Gastroesophageal sphincter (tissue), 4 donors: ENCODE data around the gene KHDC4. TPM values are rescaled to one million over a fixed set of nuclear protein-coding genes. Genes with fewer than 3 reads are reported as not detected.

Experiments used
- ATAC-seq: fragments of 150-250 bp; one replicate; pipeline ENCODE4 v1.9.1; 2016; ENCODE audit warnings: mild to moderate bottlenecking, moderate library complexity
- H3K27ac ChIP-seq, 4 donors: fragments of 200-600 bp; sonication (generic) in 3 of 4; 1 replicate in 3 of 4; 2 replicates in 1 of 4; pipeline ENCODE4 v1.5.1; 2016 to 2019
- H3K27me3 ChIP-seq: fragments of 200-600 bp; sonication (generic); one replicate; pipeline ENCODE4 v1.5.1; 2019
- H3K36me3 ChIP-seq, 2 donors: fragments of 200-600 bp; sonication (generic); one replicate each; pipeline ENCODE4 v1.5.1; 2019; ENCODE audit warnings: control low read depth in 1 of 2
- H3K4me1 ChIP-seq, 3 donors: fragments of 200-600 bp; sonication (generic); 1 replicate in 2 of 3; 2 replicates in 1 of 3; pipeline ENCODE4 v1.5.1; 2016 to 2019; ENCODE audit warnings: control low read depth in 2 of 3
- H3K4me3 ChIP-seq, 2 donors: fragments of 200-600 bp; sonication (generic); one replicate each; pipeline ENCODE4 v1.5.1; 2019; ENCODE audit warnings: mild to moderate bottlenecking in 1 of 2, moderate library complexity in 1 of 2
- H3K9me3 ChIP-seq, 3 donors: fragments of 200-600 bp; sonication (generic); one replicate each; pipeline ENCODE4 v1.5.1; 2017 to 2019; ENCODE audit warnings: control low read depth in 2 of 3
- CTCF ChIP-seq, 4 experiments: fragments of 200-600 bp in 2 of 4; fragments of 450-650 bp in 2 of 4; sonication (generic) in 1 of 4; IDR thresholded peaks; one replicate each; pipeline ENCODE4 v1.5.1; 2017 to 2019; ENCODE audit warnings: antibody characterized with exemption in 4 of 4, mild to moderate bottlenecking in 2 of 4, moderate library complexity in 2 of 4
- EP300 ChIP-seq: sonication (generic); formaldehyde crosslinking; IDR thresholded peaks from one replicate; pipeline ENCODE4 v1.6.1; 2017; ENCODE audit warnings: antibody characterized with exemption, mild to moderate bottlenecking
- POLR2A ChIP-seq, 2 donors: fragments of 450-650 bp; IDR thresholded peaks; one replicate each; pipeline ENCODE4 v1.6.1; 2017; ENCODE audit warnings: antibody characterized with exemption in 2 of 2, mild to moderate bottlenecking in 2 of 2, moderate library complexity in 1 of 2
- POLR2AphosphoS5 ChIP-seq: sonication (generic); formaldehyde crosslinking; IDR thresholded peaks from one replicate; pipeline ENCODE4 v1.6.1; 2017; ENCODE audit warnings: antibody characterized with exemption
- WGBS, 2 donors: methylation state at CpG; one replicate each; pipeline ENCODE4 v1.1.5; 2018; ENCODE audit warnings: low coverage in 1 of 2; 5-methylcytosine and 5-hydroxymethylcytosine counted together
- total RNA-seq, 4 donors: library from RNA; depleted of rRNA; stranded (reverse); fragments of >200 nt; gene quantifications; one replicate each; pipeline ENCODE4 v1.1.0, GENCODE V29; 2016

KHDC4 gene
- total RNA-seq, 4 donors from 2014 or later = 20.4 to 57.4 (median 34.6) TPM

DNA sequence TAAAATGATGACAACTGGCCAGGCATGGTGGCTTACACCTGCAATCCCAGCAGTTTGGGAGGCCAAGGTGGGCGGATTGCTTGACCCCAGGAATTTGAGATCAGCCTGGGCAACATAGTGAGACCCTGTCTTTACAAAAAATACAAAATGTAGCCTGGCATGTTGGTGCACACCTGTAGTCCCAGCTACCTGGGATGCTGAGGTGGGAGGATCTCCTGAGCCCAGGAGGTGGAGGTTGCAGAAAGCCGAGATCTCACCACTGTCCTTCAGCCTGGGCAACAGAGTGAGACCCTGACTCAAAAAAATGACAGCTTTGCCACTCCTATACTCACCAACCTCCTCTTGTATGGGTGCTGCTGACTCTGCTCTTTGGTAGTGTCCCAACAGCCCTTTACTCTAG, 56.3 kb downstream of the KHDC4 start:
- H3K27me3 ChIP-seq = no peaks in the 10 kb centered on the region
- H3K9me3 ChIP-seq = no peaks in the 10 kb centered on the region
- no peak overlapping the region for H3K4me3 ChIP-seq
- ATAC-seq = no peak
- H3K4me1 ChIP-seq = peaks cover 0 to 6% (median 0%) of the 10 kb centered on the region in 3 donors
- no peak overlapping the region for H3K27ac ChIP-seq
- 100% methylated on average over 1 of the region's 2 CpGs for WGBS, 2 donors
- TF ChIP-seq CTCF (IDR thresholded peaks at IDR 0.05) (no peak), POLR2A (IDR thresholded peaks at IDR 0.05) (no peak), POLR2AphosphoS5 (no peak), EP300 (no peak)
- peaks cover 0 to 31% of the 10 kb centered on the region in 2 donors for H3K36me3 ChIP-seq

DNA sequence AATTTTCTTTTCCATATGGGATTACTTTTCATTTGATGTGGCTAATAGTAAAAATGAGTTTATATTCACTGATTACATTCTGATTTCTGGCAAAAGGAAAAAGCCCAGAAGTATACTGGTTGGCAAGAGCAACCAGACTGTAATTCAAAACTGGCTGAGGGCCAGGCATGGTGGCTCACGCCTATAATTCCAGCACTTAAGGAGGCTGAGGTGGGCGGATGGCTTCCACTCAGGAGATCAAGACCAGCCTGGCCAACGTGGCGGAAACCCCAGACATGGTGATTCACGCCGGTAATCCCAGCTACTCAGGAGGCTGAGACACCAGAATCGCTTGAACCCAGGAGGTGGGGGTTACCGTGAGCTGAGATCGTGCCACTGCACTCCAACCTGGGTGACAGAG, 60.4 kb downstream of the KHDC4 start:
- Histone ChIP-seq H3K9me3 (no peaks in the 10 kb centered on the region), H3K4me3 (no peak overlapping the region), H3K36me3 (no peaks in the 10 kb centered on the region), H3K4me1 (peaks cover 0 to 20% (median 0%) of the 10 kb centered on the region in 3 donors), H3K27ac (no peak overlapping the region), H3K27me3 (no peaks in the 10 kb centered on the region)
- ATAC-seq = no peak
- 68% methylated on average over 2 of the region's 9 CpGs; no CpG with 5 or more reads in 1 of the 2 donors for WGBS, 2 donors
- TF ChIP-seq POLR2AphosphoS5 = no peak
- TF ChIP-seq CTCF (IDR thresholded peaks at IDR 0.05) = no peak
- TF ChIP-seq POLR2A (IDR thresholded peaks at IDR 0.05) = no peak
- TF ChIP-seq EP300 = no peak

GRCh38 chr1:155872527-155872926, 61.7 kb downstream of the KHDC4 start:
- H3K4me1 ChIP-seq = peaks cover 0 to 20% (median 0%) of the 10 kb centered on the region in 3 donors
- H3K27me3 ChIP-seq = no peaks in the 10 kb centered on the region
- ATAC-seq = no peak
- H3K9me3 ChIP-seq = no peaks in the 10 kb centered on the region
- H3K27ac ChIP-seq = peak overlapping the region in 2 of 4 donors; percentile 18 to 54
- H3K36me3 ChIP-seq = no peaks in the 10 kb centered on the region
- no peak overlapping the region for H3K4me3 ChIP-seq
- TF ChIP-seq CTCF (IDR thresholded peaks at IDR 0.05) = no peak
- TF ChIP-seq POLR2AphosphoS5 = no peak
- TF ChIP-seq EP300 = no peak
- no peak for TF ChIP-seq POLR2A (IDR thresholded peaks at IDR 0.05)
- 85 to 92% methylated on average over 3 to 4 of the region's 5 CpGs for WGBS, 2 donors

DNA sequence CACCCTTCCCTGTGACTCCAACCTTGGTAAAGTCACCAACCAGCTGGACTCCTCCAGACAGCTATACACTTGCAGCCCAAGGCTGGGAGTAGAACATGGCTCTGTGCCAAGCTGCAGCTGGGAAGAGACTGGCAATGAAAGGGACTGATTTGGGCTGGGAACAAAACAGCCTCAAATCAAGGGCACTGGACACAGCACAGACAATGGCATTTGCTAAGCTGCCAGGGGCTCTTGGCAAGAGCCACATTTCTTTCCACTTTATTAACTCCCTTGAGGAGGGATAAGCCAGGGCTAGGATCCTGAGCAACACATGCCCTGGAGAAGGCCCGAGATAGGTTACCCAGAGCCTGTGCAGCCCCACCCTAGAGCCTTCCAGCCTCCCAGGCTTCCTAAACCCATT, 62.8 kb downstream of the KHDC4 start:
- peak overlapping the region in 3 of 4 donors; percentile 24 to 54 (median 34) for H3K27ac ChIP-seq
- no peaks in the 10 kb centered on the region for H3K27me3 ChIP-seq
- H3K4me3 ChIP-seq = no peak overlapping the region
- no CpG with 5 or more reads among the region's 1 CpG for WGBS, 2 donors
- H3K9me3 ChIP-seq = no peaks in the 10 kb centered on the region
- TF ChIP-seq CTCF (IDR thresholded peaks at IDR 0.05) (no peak), EP300 (no peak), POLR2A (IDR thresholded peaks at IDR 0.05) (no peak), POLR2AphosphoS5 (no peak)
- H3K36me3 ChIP-seq = no peaks in the 10 kb centered on the region
- peaks cover 0 to 20% (median 0%) of the 10 kb centered on the region in 3 donors for H3K4me1 ChIP-seq
- peak; percentile 39 for ATAC-seq

DNA sequence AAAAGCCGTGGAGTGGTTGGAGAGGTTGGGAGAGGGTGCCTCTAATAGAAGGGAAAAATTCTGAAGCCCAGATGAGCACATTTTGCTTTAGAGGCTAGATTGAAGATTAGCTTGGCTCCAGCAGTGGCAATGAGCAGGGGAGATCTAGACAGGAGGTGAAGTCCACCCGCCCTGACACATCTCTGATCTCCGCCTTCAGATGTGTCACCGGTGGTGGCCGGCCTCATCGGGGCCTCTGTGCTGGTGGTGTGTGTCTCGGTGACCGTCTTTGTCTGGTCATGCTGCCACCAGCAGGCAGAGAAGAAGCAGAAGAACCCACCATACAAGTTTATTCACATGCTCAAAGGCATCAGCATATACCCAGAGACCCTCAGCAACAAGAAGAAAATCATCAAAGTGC, 66.4 kb downstream of the KHDC4 start:
- H3K4me3 ChIP-seq = no peak overlapping the region
- WGBS, 2 donors = 85% methylated on average over 8 of the region's 8 CpGs; no CpG with 5 or more reads in 1 of the 2 donors
- no peak for ATAC-seq
- no peak overlapping the region for H3K27ac ChIP-seq
- no peaks in the 10 kb centered on the region for H3K36me3 ChIP-seq
- H3K27me3 ChIP-seq = no peaks in the 10 kb centered on the region
- TF ChIP-seq EP300 = no peak
- no peak for TF ChIP-seq POLR2AphosphoS5
- no peak for TF ChIP-seq CTCF (IDR thresholded peaks at IDR 0.05)
- TF ChIP-seq POLR2A (IDR thresholded peaks at IDR 0.05) = no peak
- H3K9me3 ChIP-seq = no peaks in the 10 kb centered on the region
- peaks cover 0 to 14% (median 0%) of the 10 kb centered on the region in 3 donors for H3K4me1 ChIP-seq
